Astrocyte (in vitro differentiated cells and primary cell): ENCODE results near the gene ONECUT3. TPM values are rescaled to one million over a fixed set of nuclear protein-coding genes. Genes with fewer than 3 reads are reported as not detected.

ENCODE experiments used
- DNase-seq: peaks from one replicate; pipeline ENCODE4 v3.0.0-alpha.2; 2010; ENCODE audit warnings: low read depth
- FAIRE-seq: peaks from 2 replicates; lab custom pipeline; 2011; peaks lifted over from hg19 to GRCh38; lab: Jason Lieb, UNC
- H2AFZ ChIP-seq: 2 replicates; pipeline ENCODE4 v1.6.0; 2012; ENCODE audit warnings: low read depth, low read length, inconsistent platforms
- H3K27ac ChIP-seq: 2 replicates; pipeline ENCODE4 v1.5.1; 2011; ENCODE audit warnings: low read depth, low read length, inconsistent platforms
- H3K27me3 ChIP-seq: 2 replicates; pipeline ENCODE4 v1.6.0; 2011; ENCODE audit warnings: low read length, inconsistent platforms; ENCODE audit not compliant: insufficient read depth
- H3K36me3 ChIP-seq: 2 replicates; pipeline ENCODE4 v1.5.1; 2011; ENCODE audit warnings: low read length, inconsistent platforms; ENCODE audit not compliant: insufficient read depth
- H3K4me1 ChIP-seq: 2 replicates; pipeline ENCODE4 v1.5.1; 2011; ENCODE audit warnings: low read length, inconsistent platforms; ENCODE audit not compliant: insufficient read depth
- H3K4me2 ChIP-seq: 2 replicates; pipeline ENCODE4 v1.6.0; 2012; ENCODE audit warnings: low read length, inconsistent platforms
- H3K4me3 ChIP-seq: 2 replicates; pipeline ENCODE4 v1.5.1; 2011; ENCODE audit warnings: low read depth, mild to moderate bottlenecking, low read length, inconsistent platforms; ENCODE audit not compliant: insufficient read depth
- H3K79me2 ChIP-seq: 2 replicates; pipeline ENCODE4 v1.6.0; 2012; ENCODE audit warnings: mild to moderate bottlenecking, low read length, inconsistent platforms; ENCODE audit not compliant: insufficient read depth
- H3K9ac ChIP-seq: 2 replicates; pipeline ENCODE4 v1.6.0; 2012; ENCODE audit warnings: mild to moderate bottlenecking, low read length, inconsistent platforms
- H3K9me3 ChIP-seq: 2 replicates; pipeline ENCODE4 v1.5.1; 2012; ENCODE audit warnings: low read depth, mild to moderate bottlenecking, low read length, inconsistent platforms; ENCODE audit not compliant: insufficient read depth
- H4K20me1 ChIP-seq: 2 replicates; pipeline ENCODE4 v1.6.0; 2012; ENCODE audit warnings: low read length, inconsistent platforms; ENCODE audit not compliant: insufficient read depth
- H3K27ac Mint-ChIP-seq: one replicate; pipeline ENCODE4 v1.8.0; 2021; ENCODE audit warnings: mild to moderate bottlenecking, mixed read lengths; ENCODE audit not compliant: unreplicated experiment
- H3K27me3 Mint-ChIP-seq: one replicate; pipeline ENCODE4 v1.8.0; 2021; ENCODE audit warnings: low read depth, mixed read lengths; ENCODE audit not compliant: unreplicated experiment
- H3K36me3 Mint-ChIP-seq: one replicate; pipeline ENCODE4 v1.8.0; 2021; ENCODE audit warnings: low read depth, mixed read lengths; ENCODE audit not compliant: unreplicated experiment
- H3K4me1 Mint-ChIP-seq: one replicate; pipeline ENCODE4 v1.8.0; 2021; ENCODE audit warnings: low read depth, mixed read lengths; ENCODE audit not compliant: unreplicated experiment
- H3K4me3 Mint-ChIP-seq: one replicate; pipeline ENCODE4 v1.8.0; 2021; ENCODE audit warnings: mild to moderate bottlenecking, moderate library complexity, mixed read lengths; ENCODE audit not compliant: unreplicated experiment
- H3K9me3 Mint-ChIP-seq: one replicate; pipeline ENCODE4 v1.8.0; 2021; ENCODE audit warnings: mild to moderate bottlenecking, mixed read lengths; ENCODE audit not compliant: unreplicated experiment
- EZH2 ChIP-seq: IDR thresholded peaks from 2 replicates; pipeline ENCODE4 v1.6.1; 2012; ENCODE audit warnings: mild to moderate bottlenecking, low read length, inconsistent platforms; ENCODE audit not compliant: insufficient read depth
- total RNA-seq: library from RNA; stranded (reverse); gene quantifications from 2 replicates; pipeline ENCODE4 v1.2.1, GENCODE V29; 2021
- TF ChIP-seq, protein P1 (sequence below): IDR thresholded peaks from 2 replicates; pipeline ENCODE4 v1.5.1; 2011; ENCODE audit warnings: low read depth, mild to moderate bottlenecking, inconsistent platforms, low read length, moderate library complexity; ENCODE audit not compliant: insufficient read depth

Gene ONECUT3
- total RNA-seq, 1 donor from 2014 or later, result not detected

DNA sequence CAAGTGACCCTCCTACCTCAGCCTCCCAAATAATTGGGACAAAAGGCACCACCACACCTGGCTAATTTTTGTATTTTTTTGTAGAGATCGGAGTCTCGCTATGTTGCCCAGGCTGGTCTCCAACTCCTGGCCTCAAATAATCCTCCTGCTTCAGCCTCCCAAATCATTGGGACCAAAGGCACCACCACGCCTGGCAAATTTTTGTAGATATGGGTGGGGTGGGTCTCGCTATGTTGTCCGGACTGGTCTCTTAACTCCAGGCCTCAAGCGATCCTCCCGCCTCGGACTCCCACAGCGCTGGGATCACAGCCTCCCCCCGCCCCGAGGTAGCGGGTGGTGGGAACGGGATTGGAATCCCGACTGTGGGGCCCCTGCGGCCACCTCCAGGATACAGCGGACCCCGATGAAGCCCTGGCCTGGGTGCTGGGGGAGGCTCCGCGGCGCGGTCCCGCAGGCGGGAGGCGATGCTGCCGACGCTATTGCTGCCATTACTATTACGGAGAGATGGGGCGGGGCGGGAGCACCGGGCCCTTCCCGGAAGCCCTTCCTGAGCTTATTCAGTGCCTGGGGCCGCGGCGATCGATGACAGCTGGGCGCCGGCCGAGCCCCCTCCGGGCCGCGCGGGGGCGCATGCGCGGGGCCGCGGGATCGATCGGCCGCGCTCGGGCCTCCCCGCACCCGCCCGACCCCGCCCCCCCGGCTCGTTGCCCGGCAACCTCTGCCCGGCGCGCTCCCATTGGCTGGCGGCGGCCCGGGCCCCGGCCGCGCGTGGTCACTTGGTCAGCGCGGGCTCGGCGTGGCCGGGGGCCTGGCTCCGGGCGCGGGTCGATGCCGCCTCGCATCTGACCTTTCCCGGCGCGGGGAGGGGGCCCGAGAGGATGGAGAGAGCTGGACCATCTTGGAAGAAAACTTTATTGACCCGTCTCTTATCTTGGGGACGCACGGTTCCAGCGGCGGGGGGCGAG lies 27.9 kb upstream of the ONECUT3 start:
- Mint-ChIP-seq H3K4me1 (no peaks in the 10 kb centered on the region), H3K27me3 (peaks cover 44% of the 10 kb centered on the region), H3K4me3 (peak overlapping the region; percentile 77), H3K9me3 (peaks cover 8% of the 10 kb centered on the region), H3K36me3 (no peaks in the 10 kb centered on the region), H3K27ac (peak overlapping the region; percentile 34)
- no peaks in the 10 kb centered on the region for H3K79me2 ChIP-seq
- H4K20me1 ChIP-seq, result no peaks in the 10 kb centered on the region
- no peak for FAIRE-seq
- H3K9me3 ChIP-seq, result no peaks in the 10 kb centered on the region
- H3K9ac ChIP-seq, result peak overlapping the region; percentile 71
- H3K4me3 ChIP-seq, result peak overlapping the region; percentile 61
- peak overlapping the region; percentile 87 for H3K4me2 ChIP-seq
- no peak for DNase-seq
- no peaks in the 10 kb centered on the region for H3K36me3 ChIP-seq
- peaks cover 14% of the 10 kb centered on the region for H3K27me3 ChIP-seq
- peak overlapping the region; percentile 90 for H2AFZ ChIP-seq
- no peak overlapping the region for H3K27ac ChIP-seq
- no peaks in the 10 kb centered on the region for H3K4me1 ChIP-seq
- no peak for TF ChIP-seq EZH2
- TF ChIP-seq, protein P1, sequence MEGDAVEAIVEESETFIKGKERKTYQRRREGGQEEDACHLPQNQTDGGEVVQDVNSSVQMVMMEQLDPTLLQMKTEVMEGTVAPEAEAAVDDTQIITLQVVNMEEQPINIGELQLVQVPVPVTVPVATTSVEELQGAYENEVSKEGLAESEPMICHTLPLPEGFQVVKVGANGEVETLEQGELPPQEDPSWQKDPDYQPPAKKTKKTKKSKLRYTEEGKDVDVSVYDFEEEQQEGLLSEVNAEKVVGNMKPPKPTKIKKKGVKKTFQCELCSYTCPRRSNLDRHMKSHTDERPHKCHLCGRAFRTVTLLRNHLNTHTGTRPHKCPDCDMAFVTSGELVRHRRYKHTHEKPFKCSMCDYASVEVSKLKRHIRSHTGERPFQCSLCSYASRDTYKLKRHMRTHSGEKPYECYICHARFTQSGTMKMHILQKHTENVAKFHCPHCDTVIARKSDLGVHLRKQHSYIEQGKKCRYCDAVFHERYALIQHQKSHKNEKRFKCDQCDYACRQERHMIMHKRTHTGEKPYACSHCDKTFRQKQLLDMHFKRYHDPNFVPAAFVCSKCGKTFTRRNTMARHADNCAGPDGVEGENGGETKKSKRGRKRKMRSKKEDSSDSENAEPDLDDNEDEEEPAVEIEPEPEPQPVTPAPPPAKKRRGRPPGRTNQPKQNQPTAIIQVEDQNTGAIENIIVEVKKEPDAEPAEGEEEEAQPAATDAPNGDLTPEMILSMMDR, result no peak

DNA sequence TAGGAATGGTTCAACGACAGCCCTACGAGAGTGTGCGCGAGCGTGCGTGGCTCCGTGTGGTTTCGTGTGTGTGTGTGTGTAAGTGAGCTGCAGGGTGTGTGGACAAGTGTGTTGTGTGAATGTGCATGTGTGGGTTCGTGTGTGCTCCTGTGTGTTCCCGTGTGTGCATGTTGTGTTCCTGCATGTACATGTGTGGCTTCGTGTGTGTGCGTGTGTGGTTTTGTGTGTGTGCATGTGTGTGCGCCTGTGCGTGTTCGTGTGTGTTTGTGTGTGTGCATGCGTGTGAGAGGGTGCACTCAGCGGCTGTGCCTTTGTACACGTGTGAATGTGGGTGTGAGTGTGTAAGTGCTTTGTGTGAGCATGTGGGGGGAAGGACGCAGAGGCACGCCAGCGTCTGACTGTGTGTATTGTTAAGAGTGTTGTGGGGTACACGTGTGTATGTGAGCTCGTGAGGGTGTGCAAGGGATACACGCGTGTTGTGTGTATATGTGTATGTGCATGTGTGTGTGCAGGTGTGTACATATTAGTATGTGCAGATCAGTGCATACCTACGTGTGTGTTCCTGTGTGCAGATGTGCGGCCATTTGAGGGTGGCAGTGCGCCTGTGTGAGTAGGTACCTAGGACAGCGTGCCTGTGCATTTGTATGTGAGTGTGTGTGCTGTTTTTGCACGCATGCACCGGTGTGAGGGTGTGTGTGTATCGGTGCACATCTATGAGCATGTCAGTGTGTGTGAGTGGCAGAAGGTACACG lies 24.3 kb upstream of the ONECUT3 start:
- H3K27ac Mint-ChIP-seq, result no peak overlapping the region
- peaks cover 14% of the 10 kb centered on the region for H3K27me3 ChIP-seq

More for the DNA sequence above, 24.3 kb upstream of the ONECUT3 start:
- H3K79me2 ChIP-seq, result no peaks in the 10 kb centered on the region
- Mint-ChIP-seq H3K36me3 (no peaks in the 10 kb centered on the region), H3K9me3 (peaks cover 8% of the 10 kb centered on the region), H3K4me1 (no peaks in the 10 kb centered on the region), H3K27me3 (peaks cover 41% of the 10 kb centered on the region), H3K4me3 (no peak overlapping the region)
- no peak overlapping the region for H2AFZ ChIP-seq
- H4K20me1 ChIP-seq, result no peaks in the 10 kb centered on the region
- no peaks in the 10 kb centered on the region for H3K9me3 ChIP-seq
- FAIRE-seq, result no peak
- H3K4me3 ChIP-seq, result no peak overlapping the region
- H3K4me2 ChIP-seq, result no peak overlapping the region
- no peak overlapping the region for H3K9ac ChIP-seq
- no peaks in the 10 kb centered on the region for H3K4me1 ChIP-seq
- TF ChIP-seq, protein P1, result no peak
- TF ChIP-seq EZH2, result no peak
- no peak for DNase-seq
- H3K36me3 ChIP-seq, result no peaks in the 10 kb centered on the region
- H3K27ac ChIP-seq, result no peak overlapping the region
